Uterus (tissue), 2 donors: ENCODE results near the gene CACNA1C.

Experiments
- CTCF ChIP-seq, 4 experiments: fragments of 200-600 bp in 2 of 4; fragments of 450-650 bp in 2 of 4; sonication (generic) in 2 of 4; IDR thresholded peaks; one replicate each; pipeline ENCODE4 v1.5.1; 2016 to 2019; ENCODE audit warnings: antibody characterized with exemption in 4 of 4, mild to moderate bottlenecking in 2 of 4, moderate library complexity in 1 of 4
- POLR2A ChIP-seq, 2 donors: fragments of 450-650 bp; IDR thresholded peaks; one replicate each; pipeline ENCODE4 v1.6.1; 2016; ENCODE audit warnings: antibody characterized with exemption in 2 of 2, mild to moderate bottlenecking in 1 of 2, moderate library complexity in 1 of 2

- TF ChIP-seq CTCF (IDR thresholded peaks at IDR 0.05), result no peak
- TF ChIP-seq POLR2A (IDR thresholded peaks at IDR 0.05), result no peak
Observed at GRCh38 chr12:2286461-2287131, 233.8 kb downstream of the CACNA1C start.
